ENCODE results near the gene WDR11.
"Not testable (repeated sequence)": the region's sequence is repeated elsewhere in the genome, so short reads cannot be mapped to it uniquely, and the experiment has no call there.

The WDR11 gene

DNA sequence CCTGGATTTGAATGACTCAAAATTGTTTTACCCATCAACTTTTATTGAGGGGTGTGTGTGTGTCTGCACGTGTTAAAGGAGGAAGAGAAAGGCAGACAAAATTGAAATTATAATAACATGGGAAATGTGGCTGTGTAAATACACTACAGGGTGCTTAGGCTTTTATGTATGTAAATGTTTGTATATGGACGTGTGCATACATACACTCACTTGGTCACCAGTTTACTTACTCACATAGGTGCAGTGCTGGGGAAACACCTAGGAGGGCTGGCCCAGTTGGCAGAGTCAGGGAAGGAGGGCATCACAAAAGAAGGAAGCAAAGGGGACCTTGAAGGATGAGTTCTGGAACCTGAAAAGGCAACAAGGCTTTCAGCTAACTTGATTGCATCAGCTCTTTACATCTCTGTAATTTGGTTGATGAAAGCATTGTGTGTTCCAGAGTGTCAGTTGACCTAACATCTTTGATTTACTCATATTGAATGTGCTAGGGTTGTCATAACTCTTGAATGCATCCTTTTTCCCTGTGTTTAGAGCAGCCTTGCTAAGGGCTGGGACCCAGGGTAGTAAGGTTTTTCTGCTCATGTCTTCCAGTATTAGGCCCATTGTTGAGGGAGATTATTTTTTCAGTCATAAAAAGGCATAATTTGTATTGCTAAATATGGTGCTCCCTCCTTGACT is 10.2 kb downstream of the WDR11 start:
- DNase-seq: no peak

DNA sequence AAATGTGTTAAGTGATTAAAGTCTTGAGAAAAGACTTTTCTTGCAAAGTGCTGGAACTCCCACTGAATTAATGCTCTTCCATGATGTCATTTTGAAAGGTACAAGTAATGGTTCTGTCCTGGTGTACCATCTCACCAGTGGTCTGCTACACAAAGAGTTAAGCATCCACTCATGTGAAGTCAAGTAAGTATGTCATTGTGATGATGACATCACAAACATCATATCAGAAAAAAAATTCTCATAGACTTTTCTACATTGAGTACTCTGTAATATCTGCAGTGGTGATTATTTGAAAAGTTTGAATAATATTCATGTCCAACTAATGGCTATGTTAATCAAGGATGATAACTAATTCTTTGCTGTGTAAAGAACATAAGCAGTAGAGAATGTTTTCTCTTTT is 22.6 kb downstream of the WDR11 start:
- DNase-seq: no peak

DNA sequence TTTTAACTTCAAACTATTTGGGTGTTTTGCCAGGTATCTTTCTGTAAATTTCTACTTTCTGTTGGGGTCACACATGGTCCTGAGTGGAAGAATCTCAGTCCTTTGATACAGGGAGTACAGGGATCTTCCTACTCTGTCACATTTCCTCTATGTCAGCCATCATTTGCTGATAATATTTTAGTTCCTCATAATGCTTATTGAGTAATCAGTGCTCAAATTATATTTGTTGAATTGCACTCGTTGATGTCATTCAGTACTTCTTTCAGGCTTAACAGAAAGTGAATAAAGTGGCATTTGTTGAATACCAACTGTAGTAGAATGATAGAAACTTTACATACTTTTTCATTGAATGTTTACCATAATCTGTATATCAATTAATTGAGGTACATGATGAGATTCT is 31.9 kb downstream of the WDR11 start:
- no peak for DNase-seq

DNA sequence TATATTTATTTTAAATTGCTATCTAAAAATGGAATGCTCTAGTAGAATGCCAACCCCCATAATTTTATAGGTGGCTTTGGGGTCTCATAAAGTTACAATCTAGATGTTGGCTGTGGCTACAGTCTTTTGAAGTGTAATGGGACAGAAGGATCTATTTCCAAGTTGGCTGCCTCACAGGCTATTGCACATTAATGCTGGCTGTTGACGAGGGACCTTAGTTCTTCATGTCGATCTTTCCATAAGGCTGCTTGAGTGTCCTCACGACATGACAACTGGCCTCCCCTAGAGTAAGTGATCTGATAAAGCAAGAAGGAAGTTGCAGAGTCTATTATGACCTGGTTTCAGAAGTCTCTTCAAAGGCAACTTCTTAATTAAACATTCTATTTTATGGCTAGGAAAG is 36.3 kb downstream of the WDR11 start:
- no peak for DNase-seq

DNA sequence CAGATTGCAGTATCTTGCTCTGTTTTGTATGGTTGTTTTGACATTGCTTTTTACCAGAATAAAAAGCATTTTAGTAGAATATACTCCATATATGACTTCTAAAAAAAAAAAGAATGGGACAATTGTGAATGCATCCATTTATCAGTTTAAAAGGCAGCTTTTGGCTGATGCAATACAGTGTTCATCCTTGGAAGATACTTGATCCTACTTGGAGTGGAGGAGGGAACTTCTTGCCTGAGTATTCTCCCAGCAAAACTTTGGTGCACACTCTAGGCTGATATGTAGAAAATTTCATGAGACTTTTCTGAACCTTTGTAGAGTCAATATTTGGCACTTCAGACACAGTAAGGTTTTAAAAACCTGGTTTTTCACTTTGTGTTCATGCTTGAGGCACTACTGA is 40.2 kb downstream of the WDR11 start:
- DNase-seq: no peak

DNA sequence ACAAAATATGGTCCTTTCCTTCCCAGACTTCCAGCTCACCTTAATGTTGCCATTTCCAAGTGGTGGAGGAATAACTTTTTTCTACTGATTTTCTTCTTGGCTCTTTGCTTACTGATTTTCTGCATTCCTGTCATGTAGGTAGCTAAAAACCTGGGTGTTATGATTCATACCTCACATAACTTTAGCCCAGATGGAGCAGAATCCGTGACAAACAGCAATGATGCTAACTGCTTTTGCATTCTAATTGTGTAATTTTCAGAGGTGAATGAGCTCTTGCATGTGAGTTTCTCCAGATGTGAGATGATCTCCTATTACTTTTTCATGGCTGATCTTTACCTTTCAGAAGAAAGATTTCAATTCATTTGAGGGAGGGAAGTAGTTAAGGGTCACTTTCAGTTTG is 43.4 kb downstream of the WDR11 start:
- no peak for DNase-seq

DNA sequence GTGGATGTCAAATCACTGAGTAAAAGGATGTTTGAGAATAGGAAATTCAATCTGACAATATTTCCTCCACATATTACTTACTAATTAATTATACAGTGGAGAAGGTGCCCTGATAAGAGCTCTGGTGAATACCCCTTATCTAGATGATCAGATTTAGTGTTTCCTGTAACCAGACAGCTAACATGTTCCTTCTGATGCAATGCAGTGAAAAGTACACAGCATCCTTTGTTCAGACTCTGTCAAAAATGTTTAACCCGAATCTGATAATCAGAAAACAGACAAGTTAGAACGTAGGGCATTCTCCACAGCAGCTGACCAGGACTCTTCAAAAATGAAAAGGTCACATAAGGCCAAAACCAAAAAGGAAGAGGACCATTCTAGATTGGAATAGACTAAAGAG is 46.2 kb downstream of the WDR11 start:
- DNase-seq: no peak

DNA sequence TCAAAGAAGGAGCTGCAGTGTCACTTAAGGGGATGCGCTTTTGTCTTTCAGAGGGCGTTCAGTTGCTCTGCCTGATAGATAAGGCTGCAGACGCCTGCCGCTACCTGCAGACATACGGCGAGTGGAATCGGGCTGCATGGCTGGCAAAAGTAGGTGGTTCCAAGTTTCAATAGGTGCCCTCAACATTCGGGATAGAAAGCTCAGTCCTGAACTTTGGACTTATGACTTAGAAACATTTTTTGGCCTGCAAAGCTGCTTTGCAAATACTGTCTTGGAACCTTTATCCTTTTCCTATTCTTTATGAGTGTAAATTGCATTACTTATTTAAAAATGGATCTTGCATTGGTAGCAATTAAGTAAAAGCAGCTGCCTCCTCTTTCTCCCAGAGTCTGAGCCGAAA is 54.1 kb downstream of the WDR11 start:
- DNase-seq: no peak

DNA sequence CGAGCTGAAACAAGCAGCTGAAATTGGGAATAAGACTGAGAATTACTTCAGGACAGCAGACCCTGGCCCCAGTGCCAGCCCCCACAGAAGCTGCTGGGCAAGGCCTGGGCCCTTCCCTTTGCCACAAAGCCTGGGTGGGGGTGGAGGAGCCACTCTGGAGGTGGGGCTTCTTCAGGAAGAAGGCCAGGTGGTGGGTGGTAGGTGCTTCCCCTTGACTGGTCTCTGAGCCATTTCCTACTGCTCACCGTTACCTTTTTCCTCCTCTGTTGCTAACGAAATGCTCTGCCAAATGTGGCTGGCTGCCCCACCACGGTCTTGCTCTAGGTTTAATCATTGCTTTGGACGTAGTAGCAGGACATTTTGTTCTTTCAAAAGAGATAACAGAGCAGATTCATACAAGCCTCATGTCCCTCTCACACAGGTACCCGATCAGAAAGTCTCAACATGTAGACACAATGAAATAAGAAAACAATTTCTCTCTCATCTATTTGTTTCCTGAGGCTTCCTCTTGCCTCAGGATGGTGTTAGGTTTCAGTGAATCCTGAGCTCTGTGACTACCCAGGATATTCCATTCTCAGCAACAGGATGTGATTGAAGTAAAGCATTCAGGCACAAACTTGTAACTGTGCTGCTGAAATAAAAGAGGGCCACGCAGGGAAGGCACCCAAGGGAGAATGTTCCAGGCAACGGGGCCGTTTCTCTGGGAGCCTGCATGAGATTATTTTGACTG is 66.5 kb downstream of the WDR11 start:
- no peak for DNase-seq

DNA sequence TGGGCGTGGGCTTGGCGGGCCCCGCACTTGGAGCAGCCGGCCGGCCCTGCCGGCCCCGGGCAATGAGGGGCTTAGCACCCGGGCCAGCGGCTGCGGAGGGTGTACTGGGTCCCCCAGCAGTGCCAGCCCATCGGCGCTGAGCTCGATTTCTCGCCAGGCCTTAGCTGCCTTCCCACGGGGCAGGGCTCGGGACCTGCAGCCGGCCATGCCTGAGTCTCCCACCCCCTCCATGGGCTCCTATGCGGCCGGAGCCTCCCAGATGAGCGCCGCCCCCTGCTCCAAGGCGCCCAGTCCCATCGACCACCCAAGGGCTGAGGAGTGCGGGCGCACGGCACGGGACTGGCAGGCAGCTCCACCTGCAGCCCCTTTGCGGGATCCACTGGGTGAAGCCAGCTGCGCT is 72.7 kb downstream of the WDR11 start:
- DNase-seq: not testable (repeated sequence)

DNA sequence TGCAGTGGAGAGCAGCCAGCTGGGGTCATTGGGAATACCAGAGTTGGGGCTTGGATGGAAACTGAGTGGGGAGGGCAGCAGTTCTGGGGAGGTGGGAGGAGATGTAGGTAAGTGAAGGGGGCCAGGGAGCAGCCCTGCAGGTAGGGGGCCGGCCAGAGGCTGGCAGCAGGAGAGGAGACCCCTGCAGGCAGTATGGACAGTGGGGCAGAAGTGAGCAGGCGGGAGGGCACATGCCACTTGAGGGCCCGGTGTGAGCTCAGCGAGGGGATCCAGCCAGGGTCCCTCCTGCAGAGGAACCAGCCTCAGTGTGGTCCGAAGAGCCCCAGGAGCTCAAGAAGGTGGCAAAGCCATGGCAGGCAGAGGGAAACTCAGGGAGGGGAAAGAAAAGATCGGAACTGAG is 75.4 kb downstream of the WDR11 start:
- DNase-seq: no peak

DNA sequence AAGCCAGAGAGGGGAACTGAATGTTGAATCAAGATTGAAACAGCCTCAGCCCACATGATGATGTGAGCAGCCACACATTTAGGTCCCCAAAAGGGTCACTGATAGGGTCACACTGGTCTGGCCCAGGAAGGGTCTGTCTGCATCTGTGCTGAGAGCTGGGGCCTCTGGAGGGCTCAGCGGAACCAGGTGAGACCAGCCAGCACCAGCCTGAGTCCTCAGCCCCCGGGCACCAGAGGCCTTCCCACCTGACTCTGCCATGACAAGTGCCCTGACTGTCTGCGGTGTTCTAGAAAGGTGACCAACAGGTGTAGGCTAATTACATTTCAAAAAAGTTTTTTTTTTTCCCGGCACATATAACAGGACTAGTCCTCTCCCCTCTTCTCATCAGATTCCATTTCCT is 76.2 kb downstream of the WDR11 start:
- DNase-seq: no peak

DNA sequence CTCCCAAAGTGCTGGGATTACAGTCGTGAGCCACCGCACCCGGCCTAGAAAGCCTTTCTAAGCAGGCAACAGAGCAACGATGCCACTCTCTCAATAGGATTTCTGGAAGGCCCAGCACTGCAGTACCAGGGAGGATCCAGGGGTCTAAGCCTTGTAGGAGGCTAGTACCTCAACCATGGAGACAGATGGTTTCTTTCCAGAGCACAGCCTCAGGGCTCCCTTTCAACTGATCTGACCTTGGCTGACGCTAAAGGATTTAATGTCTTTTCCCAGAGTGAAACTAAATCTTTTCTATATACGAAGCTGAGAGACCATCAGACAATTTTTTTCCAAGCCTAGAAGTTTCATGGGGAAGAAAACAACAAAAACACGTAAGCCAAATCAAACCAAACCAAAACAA is 78.0 kb downstream of the WDR11 start:
- DNase-seq: no peak

DNA sequence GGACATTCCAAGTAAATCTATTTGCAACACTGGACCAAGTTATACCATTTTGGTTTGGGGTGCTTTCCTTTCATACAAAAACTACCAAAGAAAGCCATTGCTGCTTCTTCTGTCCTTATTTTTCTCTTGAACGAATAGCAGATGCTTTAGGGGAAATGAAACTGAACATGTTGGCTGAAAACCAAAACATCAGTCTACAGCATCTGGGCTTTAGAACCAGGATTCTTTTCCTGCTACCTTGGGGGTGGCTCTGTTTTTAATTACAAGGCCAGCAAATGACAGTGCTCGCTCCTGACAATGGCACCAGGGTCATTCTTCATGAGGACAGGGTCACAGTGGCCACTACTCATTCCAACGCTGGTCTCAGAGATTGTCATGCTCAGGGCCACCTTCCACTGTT is 80.3 kb downstream of the WDR11 start:
- DNase-seq: no peak

DNA sequence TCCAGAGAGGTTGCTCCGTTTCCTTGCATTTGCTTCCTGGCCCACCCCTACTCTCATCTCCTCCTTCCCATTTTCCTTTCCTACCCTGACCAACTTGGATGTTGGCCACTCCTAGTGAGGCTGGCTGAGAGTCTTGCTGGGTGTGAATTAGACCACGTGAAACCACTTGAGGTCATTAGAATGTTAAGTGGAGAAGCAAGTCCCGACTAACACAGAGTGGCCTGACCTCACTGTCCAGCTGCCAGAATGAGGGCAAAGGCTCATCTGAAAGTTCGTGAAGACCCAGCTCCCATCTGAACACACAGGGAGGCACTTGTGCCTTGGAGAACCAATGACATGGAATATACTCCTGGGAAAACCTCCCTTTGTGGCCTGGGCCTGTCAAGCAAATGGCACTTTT is 80.8 kb downstream of the WDR11 start:
- DNase-seq: no peak

DNA sequence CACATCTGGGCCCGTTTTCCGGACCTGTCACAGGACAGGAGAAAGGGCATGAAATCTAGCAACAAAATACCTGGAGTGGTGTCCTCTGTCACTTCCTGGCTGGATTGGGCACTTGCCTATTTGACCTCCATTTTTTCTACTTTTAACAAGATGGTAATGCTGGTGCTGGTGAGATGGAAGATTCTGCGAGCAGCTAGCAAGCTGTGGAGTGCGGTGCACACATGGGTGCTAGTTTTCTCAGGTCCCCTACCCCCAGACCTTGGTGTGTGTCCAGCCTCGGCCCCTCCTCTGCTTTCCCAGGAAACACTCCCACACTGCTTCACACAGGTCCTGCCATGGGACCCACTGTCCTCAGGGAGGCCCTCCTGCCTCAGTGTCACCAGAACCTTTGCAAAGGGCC is 87.7 kb downstream of the WDR11 start:
- DNase-seq: no peak

DNA sequence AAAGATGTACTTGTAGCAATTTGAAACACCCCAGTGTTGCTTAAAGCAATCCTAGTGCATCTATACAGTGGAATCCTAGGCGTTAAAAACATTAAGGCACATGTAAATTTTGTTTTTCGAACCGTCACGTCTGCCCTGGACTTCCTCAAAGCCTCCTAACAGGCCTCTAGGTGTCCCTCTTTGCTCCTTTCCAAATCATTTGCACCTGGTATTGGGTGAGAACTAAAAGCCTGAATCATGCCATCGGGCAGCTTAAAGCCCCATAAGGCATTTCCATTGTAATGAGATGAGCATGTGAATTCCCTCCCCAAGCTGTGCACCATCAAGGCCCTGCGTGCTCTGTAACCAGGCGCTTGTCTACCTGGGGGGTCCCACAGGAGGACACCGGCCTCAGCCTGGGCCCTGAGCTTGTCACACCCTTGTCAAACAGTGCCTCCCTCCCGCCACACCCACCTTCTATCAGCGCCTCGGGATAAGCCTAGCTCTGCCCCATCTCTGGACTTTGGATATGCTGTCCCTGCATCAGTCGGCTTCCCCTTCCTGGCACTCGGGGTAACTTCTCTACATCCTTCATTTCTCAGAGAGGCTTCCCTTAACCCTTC is 89.2 kb downstream of the WDR11 start:
- DNase-seq: no peak

DNA sequence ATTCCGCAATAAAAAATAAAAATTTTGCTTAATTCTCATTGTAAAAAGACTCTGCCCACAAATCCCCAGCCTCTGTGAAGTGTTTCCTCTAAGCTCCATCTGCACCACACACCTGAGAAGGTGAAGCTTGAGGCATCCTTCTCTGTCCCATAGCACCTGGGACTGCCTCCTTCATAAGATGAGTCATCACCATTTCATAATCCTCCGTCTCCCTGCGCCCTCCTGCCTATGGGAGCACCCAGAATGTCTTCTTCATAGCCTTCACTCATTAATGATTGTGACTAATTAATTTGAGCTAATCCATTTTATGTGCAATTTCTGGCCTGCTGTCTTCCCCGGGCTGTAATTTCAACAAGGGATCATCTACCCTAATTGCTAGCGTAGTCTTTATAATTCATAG is 90.3 kb downstream of the WDR11 start:
- no peak for DNase-seq

DNA sequence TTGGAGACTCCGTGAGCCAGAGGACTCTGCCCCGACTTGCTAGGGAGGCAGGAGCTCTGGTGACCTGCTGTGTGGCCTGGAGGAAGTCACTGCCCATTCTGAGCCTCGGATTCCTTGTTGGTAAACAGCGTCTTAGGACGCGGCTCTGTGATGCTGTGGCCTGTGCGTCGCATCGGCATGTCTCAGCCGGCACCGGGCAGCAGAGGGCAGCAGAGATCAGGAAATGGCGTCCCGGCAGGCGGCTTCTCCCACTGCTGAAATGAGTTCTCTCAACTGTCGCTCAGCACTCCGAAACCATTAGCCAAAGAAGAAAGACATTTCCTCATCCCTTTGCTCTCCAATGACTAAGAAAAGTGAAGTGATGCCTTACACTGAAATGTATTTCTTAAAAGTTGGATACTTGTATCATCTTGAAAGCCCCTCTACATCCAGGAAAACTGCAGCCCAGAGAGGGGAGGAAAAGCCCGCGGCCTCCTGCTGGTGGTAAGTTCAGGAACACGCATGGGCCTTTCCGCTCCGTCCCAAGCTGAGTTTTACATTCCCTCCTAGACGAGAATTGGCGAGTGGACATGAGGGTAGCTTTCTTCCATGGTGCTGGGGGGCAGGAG is 91.7 kb downstream of the WDR11 start:
- peak; percentile 43 for DNase-seq

DNA sequence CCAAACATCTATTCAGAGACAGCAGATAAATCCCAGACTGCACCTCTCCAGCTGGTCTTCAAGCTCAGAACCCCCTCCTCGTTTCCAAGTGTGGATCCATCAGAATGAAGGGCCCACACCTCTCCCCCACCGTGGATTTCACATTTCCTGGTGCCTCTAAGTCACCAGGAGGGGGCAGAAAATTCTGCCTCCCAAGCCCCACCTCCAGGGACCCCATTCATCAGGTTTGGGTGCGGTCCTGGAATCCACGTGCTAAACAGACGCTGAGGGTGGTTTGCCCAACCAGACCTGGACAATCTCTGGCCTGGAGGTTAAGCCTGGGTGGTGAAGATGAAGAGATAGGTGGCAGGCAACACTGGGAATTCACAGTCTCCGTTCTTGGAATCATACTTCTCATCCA is 92.4 kb downstream of the WDR11 start:
- no peak for DNase-seq

DNA sequence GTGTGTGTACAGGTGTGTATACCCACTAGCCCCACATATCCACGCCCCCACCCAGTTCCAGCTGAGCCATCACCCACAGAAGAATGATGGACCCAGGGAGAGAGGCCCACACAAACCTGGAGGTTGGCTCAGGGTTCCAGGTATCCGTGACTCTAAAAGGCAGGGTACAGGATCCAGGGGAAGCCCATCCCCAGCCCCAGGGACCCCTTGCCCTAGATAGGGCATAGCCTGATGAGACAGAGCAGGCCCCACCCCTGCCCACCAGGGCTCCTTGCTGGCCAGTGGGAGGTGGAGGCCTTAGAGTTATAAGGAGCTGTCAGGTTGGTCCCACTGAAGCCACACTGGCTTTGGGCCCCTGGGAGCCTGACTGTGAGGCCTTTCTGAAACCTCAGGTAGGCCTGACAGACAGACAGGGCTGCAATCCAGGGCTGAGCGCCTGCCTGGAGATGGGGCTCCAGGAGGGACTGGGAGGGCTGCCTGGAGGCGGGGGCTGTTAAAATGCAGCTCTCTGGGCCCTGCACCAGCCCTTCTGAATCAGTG is 93.5 kb downstream of the WDR11 start:
- DNase-seq: no peak

DNA sequence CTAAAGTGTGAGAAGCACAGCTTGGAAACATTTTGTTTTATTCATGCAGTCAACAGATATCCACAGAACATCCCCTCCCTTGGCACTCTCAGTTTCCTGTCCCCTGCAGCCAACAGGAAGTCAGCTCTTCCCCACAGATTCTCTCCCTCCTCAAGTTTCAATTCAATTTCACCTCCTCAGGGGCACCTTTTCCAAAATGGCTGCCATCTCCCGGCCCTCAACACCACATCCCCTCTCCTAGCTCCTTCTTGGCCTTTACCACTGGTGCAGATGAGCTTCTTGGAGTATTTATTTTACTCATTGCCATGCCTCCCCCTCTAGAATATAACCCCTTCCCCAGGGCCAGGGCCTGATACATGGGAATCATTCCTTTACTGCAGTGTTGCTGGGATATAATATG is 94.0 kb downstream of the WDR11 start:
- no peak for DNase-seq

DNA sequence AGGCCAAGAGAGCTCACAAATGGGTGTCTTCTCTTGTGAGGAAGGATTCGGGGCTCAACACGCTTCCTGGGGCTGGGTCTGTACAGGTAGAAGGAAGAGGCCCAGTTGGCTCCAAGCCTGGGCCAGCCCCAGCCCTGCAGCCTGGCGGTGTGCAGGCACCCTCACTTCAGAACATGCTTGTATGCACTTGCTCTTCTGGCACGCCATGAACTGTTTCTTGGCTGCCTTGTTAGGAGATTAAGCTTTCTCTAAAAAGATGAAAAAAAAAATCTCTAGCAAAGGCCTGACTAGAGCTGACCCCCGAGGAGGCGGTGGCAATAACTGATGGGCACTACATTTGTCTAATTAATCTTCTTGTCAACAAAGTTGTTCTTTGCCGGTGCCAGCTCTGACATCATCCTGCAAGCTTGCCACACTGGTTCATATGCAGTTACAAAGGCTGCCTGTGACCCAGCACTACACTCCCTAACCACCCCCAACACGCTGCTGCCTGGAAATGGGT is 94.7 kb downstream of the WDR11 start:
- no peak for DNase-seq

DNA sequence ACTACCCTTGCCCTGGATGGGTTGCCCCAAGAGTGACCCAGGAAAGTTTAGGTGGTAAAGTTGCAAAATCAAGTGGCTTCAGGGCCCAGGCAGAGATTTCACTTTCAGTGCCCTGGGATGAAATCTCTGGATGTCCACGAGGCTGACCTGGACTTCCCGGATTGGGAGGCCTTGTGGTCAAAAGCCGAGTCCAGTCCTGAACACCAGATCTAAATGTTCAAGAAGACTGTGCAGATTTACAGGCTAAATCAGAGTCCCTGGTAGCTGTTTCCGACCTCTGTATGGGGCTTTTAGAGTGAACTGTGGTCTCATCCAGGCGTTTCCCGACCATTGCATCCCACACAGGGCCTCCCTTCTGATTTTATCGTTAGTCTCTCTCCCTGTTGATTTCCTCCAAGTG is 95.3 kb downstream of the WDR11 start:
- DNase-seq: no peak

Measured in NCI-H2171 (cell line).